Smooth muscle cell (in vitro differentiated cells): ENCODE data around the gene DPF3. TPM values are rescaled to one million over a fixed set of nuclear protein-coding genes. Genes with fewer than 3 reads are reported as not detected.

ENCODE experiments used
- DNase-seq: peaks from one replicate; lab custom pipeline; 2025; ENCODE audit not compliant: unreplicated experiment; lab: John Stamatoyannopoulos, UW
- H2AFZ ChIP-seq: fragments of 200-600 bp; sonication (generic); 2 replicates; pipeline ENCODE4 v1.6.0; 2016; ENCODE audit warnings: antibody characterized with exemption, low read depth, mild to moderate bottlenecking
- H3F3A ChIP-seq: fragments of 200-600 bp; sonication (generic); 2 replicates; pipeline ENCODE4 v1.6.0; 2017; ENCODE audit warnings: antibody characterized with exemption, low read depth
- H3K27ac ChIP-seq: fragments of 200-600 bp; sonication (generic); 2 replicates; pipeline ENCODE4 v1.5.1; 2016; ENCODE audit warnings: low read depth, mild to moderate bottlenecking
- H3K27me3 ChIP-seq: fragments of 200-600 bp; sonication (generic); 2 replicates; pipeline ENCODE4 v1.6.1; 2016; ENCODE audit warnings: low read depth, mild to moderate bottlenecking
- H3K36me3 ChIP-seq: fragments of 200-600 bp; sonication (generic); 2 replicates; pipeline ENCODE4 v1.5.1; 2016; ENCODE audit warnings: low read depth
- H3K4me1 ChIP-seq: fragments of 200-600 bp; sonication (generic); 2 replicates; pipeline ENCODE4 v1.5.1; 2016; ENCODE audit warnings: low read depth
- H3K4me2 ChIP-seq: fragments of 200-600 bp; sonication (generic); 2 replicates; pipeline ENCODE4 v1.6.0; 2016; ENCODE audit warnings: mild to moderate bottlenecking
- H3K4me3 ChIP-seq: fragments of 200-600 bp; sonication (generic); 2 replicates; pipeline ENCODE4 v1.5.1; 2016; ENCODE audit warnings: mild to moderate bottlenecking
- H3K79me2 ChIP-seq: fragments of 200-600 bp; sonication (generic); 2 replicates; pipeline ENCODE4 v1.6.0; 2016; ENCODE audit warnings: low read depth, mild to moderate bottlenecking
- H3K9ac ChIP-seq: fragments of 200-600 bp; sonication (generic); 2 replicates; pipeline ENCODE4 v1.6.0; 2016; ENCODE audit warnings: low read depth
- H3K9me3 ChIP-seq: fragments of 200-600 bp; sonication (generic); replicated peaks from 2 replicates; pipeline ENCODE4 v1.5.1; 2016; ENCODE audit warnings: low read depth
- H4K20me1 ChIP-seq: fragments of 200-600 bp; sonication (generic); 2 replicates; pipeline ENCODE4 v1.6.0; 2016; ENCODE audit warnings: low read depth
- CTCF ChIP-seq: fragments of 200-600 bp; sonication (generic); IDR thresholded peaks from 2 replicates; pipeline ENCODE4 v1.5.1; 2017; ENCODE audit warnings: borderline replicate concordance, mild to moderate bottlenecking, antibody characterized with exemption; ENCODE audit not compliant: insufficient read depth, poor library complexity, severe bottlenecking
- WGBS: methylation state at CpG from one replicate; pipeline ENCODE4 v1.1.7; 2016; ENCODE audit warnings: low lambda C conversion rate; 5-methylcytosine and 5-hydroxymethylcytosine counted together
- polyA plus RNA-seq: library from polyadenylated mRNA; unstranded; fragments of >200 nt; fragmentation: Nextera tagmentation; extraction: Ambion mirVana; gene quantifications from 2 replicates; pipeline ENCODE4 v1.2.1, GENCODE V29; 2016
- total RNA-seq: library from RNA; depleted of rRNA; stranded (reverse); fragments of >200 nt; gene quantifications from 2 replicates; pipeline ENCODE4 v1.2.3, GENCODE V29; 2014

The DPF3 gene
- total and polyA plus RNA-seq, 2 experiments from 2014 or later: 4.9 to 12.6 TPM

DNA sequence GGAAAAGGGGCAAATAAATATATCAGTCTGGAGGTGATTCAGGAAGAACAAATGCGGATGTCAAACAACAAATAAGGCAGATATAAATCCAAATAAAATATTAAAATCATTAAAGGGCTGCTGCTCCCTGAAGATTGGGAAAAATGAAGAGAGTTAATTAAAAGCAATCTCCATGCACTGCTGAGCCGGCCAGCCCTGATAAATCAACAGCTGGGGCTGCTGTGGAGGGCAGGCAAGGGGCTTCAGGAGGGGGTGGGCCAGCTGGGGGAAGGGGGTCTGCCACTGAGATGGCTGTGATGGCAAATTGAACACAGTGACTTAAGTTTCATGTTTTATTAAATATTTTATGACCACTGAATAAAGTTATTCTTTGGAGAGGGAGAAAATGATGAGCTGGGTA is 12.4 kb downstream of the DPF3 start:
- Histone ChIP-seq H3K9ac (no peak overlapping the region), H3F3A (no peaks in the 10 kb centered on the region), H3K27ac (no peak overlapping the region), H3K9me3 (no peaks in the 10 kb centered on the region), H3K4me1 (peaks cover 7% of the 10 kb centered on the region), H3K4me3 (no peak overlapping the region), H3K79me2 (no peaks in the 10 kb centered on the region), H4K20me1 (peaks cover 10% of the 10 kb centered on the region), H3K27me3 (no peaks in the 10 kb centered on the region), H2AFZ (no peak overlapping the region), H3K36me3 (no peaks in the 10 kb centered on the region), H3K4me2 (no peak overlapping the region)
- TF ChIP-seq CTCF: no peak
- DNase-seq: no peak
- WGBS: 80% methylated on average over 2 of the region's 2 CpGs

DNA sequence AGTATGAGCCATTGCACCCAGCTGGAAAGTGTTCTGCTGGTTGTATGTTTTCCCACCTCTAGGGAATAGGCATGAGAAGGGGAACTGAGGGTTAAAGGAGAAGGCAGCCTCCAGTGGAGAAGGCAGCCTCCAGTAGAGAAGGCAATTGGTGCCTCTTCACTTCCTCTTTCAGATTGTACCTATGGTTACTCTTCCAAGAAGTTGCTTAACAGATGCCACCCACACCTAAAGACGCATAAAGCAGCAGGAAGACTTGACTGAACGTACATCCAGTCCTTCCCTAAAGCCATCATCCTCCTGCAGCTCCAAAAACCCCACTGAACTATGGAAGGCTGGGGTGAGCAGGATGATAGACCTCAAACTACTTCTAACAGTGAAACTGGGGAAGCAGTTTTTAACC is 13.1 kb downstream of the DPF3 start:
- Histone ChIP-seq H3K27ac (no peak overlapping the region), H3K4me3 (no peak overlapping the region), H4K20me1 (peaks cover 13% of the 10 kb centered on the region), H3K79me2 (no peaks in the 10 kb centered on the region), H3K9me3 (no peaks in the 10 kb centered on the region), H3K36me3 (no peaks in the 10 kb centered on the region), H3K4me2 (no peak overlapping the region), H3K27me3 (no peaks in the 10 kb centered on the region), H3K9ac (no peak overlapping the region), H3K4me1 (peaks cover 8% of the 10 kb centered on the region), H2AFZ (no peak overlapping the region), H3F3A (no peaks in the 10 kb centered on the region)
- WGBS: 94% methylated on average over 2 of the region's 2 CpGs
- TF ChIP-seq CTCF: no peak
- DNase-seq: no peak

DNA sequence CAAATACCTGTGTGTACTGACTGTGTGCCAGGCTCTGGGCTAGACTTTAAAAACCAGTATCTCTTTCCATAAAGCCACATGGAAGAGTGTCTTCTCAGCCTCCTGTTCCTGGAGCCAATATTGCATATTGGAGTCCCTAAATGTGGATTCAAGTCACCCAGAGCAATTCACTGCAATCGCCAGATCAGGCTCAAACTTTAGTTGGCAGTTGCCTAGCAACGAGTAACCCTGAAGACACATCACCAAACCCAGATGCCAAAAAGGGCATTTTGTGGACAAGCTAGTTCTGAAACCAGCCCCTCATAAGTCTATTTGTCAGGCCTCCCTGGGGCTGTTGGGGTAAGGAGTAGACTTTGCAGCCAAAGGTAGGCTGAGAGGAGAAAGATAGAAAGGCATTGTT is 13.7 kb downstream of the DPF3 start:
- no peaks in the 10 kb centered on the region for H3K36me3 ChIP-seq
- no peak for TF ChIP-seq CTCF
- H3K79me2 ChIP-seq: no peaks in the 10 kb centered on the region
- H3F3A ChIP-seq: no peaks in the 10 kb centered on the region
- peaks cover 13% of the 10 kb centered on the region for H4K20me1 ChIP-seq
- no peak overlapping the region for H3K27ac ChIP-seq
- WGBS: 98% methylated on average over 2 of the region's 2 CpGs
- no peak overlapping the region for H3K9ac ChIP-seq
- no peak for DNase-seq
- H3K4me3 ChIP-seq: no peak overlapping the region
- no peaks in the 10 kb centered on the region for H3K9me3 ChIP-seq
- no peak overlapping the region for H3K4me2 ChIP-seq
- no peaks in the 10 kb centered on the region for H3K27me3 ChIP-seq
- no peak overlapping the region for H2AFZ ChIP-seq
- peaks cover 8% of the 10 kb centered on the region for H3K4me1 ChIP-seq

DNA sequence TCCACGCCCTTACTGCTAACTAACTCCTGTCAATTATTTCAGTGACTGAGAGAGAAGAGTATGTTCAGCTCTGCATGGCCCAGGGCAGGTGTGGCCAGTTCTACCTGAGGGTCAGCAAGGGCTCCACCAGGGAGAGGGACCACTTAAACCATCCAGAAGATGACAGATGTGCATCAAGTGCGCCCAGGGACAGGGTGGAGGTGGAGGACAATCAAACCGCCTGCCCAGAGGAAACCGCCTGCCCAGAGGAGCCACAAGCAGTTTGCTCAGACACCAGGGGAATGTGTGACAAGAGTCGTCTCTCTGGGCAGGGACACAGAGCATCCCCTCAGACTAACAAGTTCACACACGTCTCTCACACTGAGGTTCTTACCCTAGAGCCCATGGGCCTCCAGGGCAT is 14.5 kb downstream of the DPF3 start:
- Histone ChIP-seq H3K79me2 (no peaks in the 10 kb centered on the region), H3K27me3 (no peaks in the 10 kb centered on the region), H3K36me3 (no peaks in the 10 kb centered on the region), H3K4me3 (no peak overlapping the region), H3K4me1 (peaks cover 8% of the 10 kb centered on the region), H3F3A (no peaks in the 10 kb centered on the region), H3K9me3 (no peaks in the 10 kb centered on the region), H3K27ac (no peak overlapping the region), H3K4me2 (no peak overlapping the region), H4K20me1 (peaks cover 13% of the 10 kb centered on the region), H2AFZ (no peak overlapping the region), H3K9ac (no peak overlapping the region)
- DNase-seq: no peak
- no peak for TF ChIP-seq CTCF
- WGBS: 90% methylated on average over 6 of the region's 6 CpGs
